ENCODE results near the gene NEUROD4.

Gene NEUROD4

GRCh38 chr12:54998958-54999510 lies 20.7 kb upstream of the NEUROD4 start:
- DNase-seq, result no peak

- DNase-seq, result no peak
Observed at GRCh38 chr12:55001198-55001868, 18.4 kb upstream of the NEUROD4 start.

GRCh38 chr12:55002355-55002754 lies 17.4 kb upstream of the NEUROD4 start:
- no peak for DNase-seq

GRCh38 chr12:55008944-55009585 lies 10.7 kb upstream of the NEUROD4 start:
- DNase-seq, result no peak

- DNase-seq, result no peak
Observed at GRCh38 chr12:55017416-55017925, 2.3 kb upstream of the NEUROD4 start.

GRCh38 chr12:55024575-55024974 lies 4.8 kb downstream of the NEUROD4 start:
- DNase-seq, result no peak

GRCh38 chr12:55025508-55025907 lies 5.7 kb downstream of the NEUROD4 start:
- no peak for DNase-seq

GRCh38 chr12:55034218-55034617 lies 14.4 kb downstream of the NEUROD4 start:
- no peak for DNase-seq

- DNase-seq, result no peak
Observed at GRCh38 chr12:55036326-55037115, 16.7 kb downstream of the NEUROD4 start.

- DNase-seq, result no peak
Observed at GRCh38 chr12:55037351-55037987, 17.7 kb downstream of the NEUROD4 start.

GRCh38 chr12:55039395-55040354 lies 19.9 kb downstream of the NEUROD4 start:
- DNase-seq, result no peak

- no peak for DNase-seq
Observed at GRCh38 chr12:55041345-55042055, 21.7 kb downstream of the NEUROD4 start.

GRCh38 chr12:55043542-55043941 lies 23.8 kb downstream of the NEUROD4 start:
- DNase-seq, result no peak

GRCh38 chr12:55044135-55044534 lies 24.4 kb downstream of the NEUROD4 start:
- DNase-seq, result no peak

- no peak for DNase-seq
Observed at GRCh38 chr12:55049676-55050075, 29.9 kb downstream of the NEUROD4 start.

GRCh38 chr12:55051197-55051947 lies 31.6 kb downstream of the NEUROD4 start:
- no peak for DNase-seq

GRCh38 chr12:55057481-55057880 lies 37.7 kb downstream of the NEUROD4 start:
- DNase-seq, result peak; percentile 23

GRCh38 chr12:55058082-55058481 lies 38.3 kb downstream of the NEUROD4 start:
- DNase-seq, result no peak

- DNase-seq, result no peak
Observed at GRCh38 chr12:55058776-55059175, 39.0 kb downstream of the NEUROD4 start.

GRCh38 chr12:55060470-55060869 lies 40.7 kb downstream of the NEUROD4 start:
- DNase-seq, result no peak

All from NCI-H748 treated with DMSO at 0.1 percent for 48 hours (cell line).